GM19467 (cell line): ENCODE measurements around the gene SEMA3B.

ENCODE experiments used
- ATAC-seq: cut with Tn5 transposase; IDR thresholded peaks from one replicate; pipeline ENCODE4 v1.9.1; 2021; ENCODE audit warnings: mild to moderate bottlenecking, moderate library complexity; ENCODE audit not compliant: unreplicated experiment

Gene SEMA3B

DNA sequence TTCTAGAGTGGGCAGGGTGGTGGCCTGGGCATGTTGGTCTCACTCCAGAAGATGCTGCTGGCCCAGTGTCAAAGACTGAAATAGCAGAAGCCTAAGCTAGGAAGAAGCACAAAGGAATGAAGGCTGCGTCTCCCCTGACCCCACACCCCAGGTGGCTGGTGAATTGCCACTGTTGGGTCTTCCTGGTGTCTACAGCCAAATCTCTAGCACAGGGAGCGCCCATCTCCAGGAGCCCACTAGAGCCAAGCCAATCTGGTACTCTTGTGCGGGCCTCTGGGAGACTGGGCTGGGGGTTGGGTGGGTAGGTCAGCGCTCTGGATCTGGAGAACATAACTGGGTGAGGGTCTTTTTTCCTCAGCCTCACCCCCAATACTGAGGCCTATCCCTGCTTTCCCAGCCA, 58.2 kb downstream of the SEMA3B start:
- ATAC-seq, result no peak
